ENCODE measurements around the gene EPHA6. TPM values are rescaled to one million over a fixed set of nuclear protein-coding genes. Genes with fewer than 3 reads are reported as not detected.

The EPHA6 gene
- total RNA-seq, 1 experiment from 2014 or later = 0.61 TPM

DNA sequence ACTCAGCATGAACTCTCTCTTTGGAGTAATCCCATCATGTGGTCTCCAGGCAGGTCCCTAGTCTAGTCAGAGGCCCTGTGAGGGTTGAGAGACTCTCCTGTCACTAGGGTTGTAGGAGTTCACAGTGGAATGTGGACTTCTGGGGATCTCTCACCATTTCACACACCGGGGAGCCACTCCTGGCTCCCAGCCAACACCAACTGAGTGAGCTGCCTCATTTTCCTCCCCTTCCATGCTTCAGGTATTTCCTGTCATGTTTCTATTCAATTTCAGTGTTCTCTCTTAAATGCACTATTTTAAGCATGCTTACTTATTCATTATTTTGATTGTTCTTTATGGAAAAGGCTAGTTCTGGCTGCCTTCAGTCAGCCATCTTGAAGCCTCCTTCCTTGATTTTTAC lies 482.6 kb downstream of the EPHA6 start:
- Histone ChIP-seq H3K14ac (ENCODE audit: insufficient read depth, low read length) (no peak overlapping the region), H3K23ac (ENCODE audit: insufficient read length, low read depth, low read length) (no peak overlapping the region), H3K56ac (ENCODE audit: insufficient read length, low read depth, low read length) (no peak overlapping the region), H4K20me1 (ENCODE audit: control insufficient read depth, insufficient read depth, insufficient read length) (no peaks in the 10 kb centered on the region), H3K4ac (ENCODE audit: low read depth, low read length) (no peak overlapping the region), H3K9me3 (ENCODE audit: control insufficient read depth, low read depth, low read length) (peaks cover 5% of the 10 kb centered on the region), H3K4me2 (ENCODE audit: insufficient read depth, insufficient read length, low read length) (no peak overlapping the region), H2BK20ac (ENCODE audit: low read depth, low read length, poor library complexity, severe bottlenecking) (no peak overlapping the region), H3K27me3 (ENCODE audit: insufficient read depth, low read length) (no peaks in the 10 kb centered on the region), H2BK5ac (ENCODE audit: insufficient read length, low read length) (no peak overlapping the region), H4K91ac (ENCODE audit: insufficient read length, low read depth, low read length) (no peak overlapping the region), H2AK5ac (ENCODE audit: insufficient read length, low read length) (no peak overlapping the region), H4K5ac (ENCODE audit: insufficient read length, low read depth, low read length) (no peak overlapping the region), H3K9ac (ENCODE audit: extremely low read depth, insufficient read length, low read length) (no peak overlapping the region), H2BK12ac (ENCODE audit: insufficient read length, low read depth, low read length) (no peak overlapping the region), H3K18ac (ENCODE audit: insufficient read length, low read depth, low read length) (no peak overlapping the region), H3K79me1 (ENCODE audit: insufficient read depth, low read depth, low read length, poor library complexity, severe bottlenecking) (no peaks in the 10 kb centered on the region), H3K79me2 (ENCODE audit: insufficient read depth, low read length) (no peaks in the 10 kb centered on the region), H3K23me2 (ENCODE audit: insufficient read length, low read depth, low read length, poor library complexity, severe bottlenecking) (no peaks in the 10 kb centered on the region), H3K4me1 (ENCODE audit: insufficient read depth, low read length) (no peaks in the 10 kb centered on the region), H4K8ac (replicated peaks; ENCODE audit: insufficient read length, low read depth, low read length) (no peak overlapping the region), H2BK120ac (ENCODE audit: low read depth, low read length, poor library complexity, severe bottlenecking) (no peak overlapping the region), H2BK15ac (ENCODE audit: low read depth, low read length) (no peak overlapping the region), H3K27ac (ENCODE audit: insufficient read length, low read depth, low read length) (no peak overlapping the region), H3T11ph (ENCODE audit: low read length) (no peak overlapping the region), H2AFZ (ENCODE audit: low read length) (no peak overlapping the region)
- DNase-seq = no peak
- peaks cover 23 to 24% of the 10 kb centered on the region in 2 experiments for H3K9me3 Mint-ChIP-seq
- TF ChIP-seq, protein P1, sequence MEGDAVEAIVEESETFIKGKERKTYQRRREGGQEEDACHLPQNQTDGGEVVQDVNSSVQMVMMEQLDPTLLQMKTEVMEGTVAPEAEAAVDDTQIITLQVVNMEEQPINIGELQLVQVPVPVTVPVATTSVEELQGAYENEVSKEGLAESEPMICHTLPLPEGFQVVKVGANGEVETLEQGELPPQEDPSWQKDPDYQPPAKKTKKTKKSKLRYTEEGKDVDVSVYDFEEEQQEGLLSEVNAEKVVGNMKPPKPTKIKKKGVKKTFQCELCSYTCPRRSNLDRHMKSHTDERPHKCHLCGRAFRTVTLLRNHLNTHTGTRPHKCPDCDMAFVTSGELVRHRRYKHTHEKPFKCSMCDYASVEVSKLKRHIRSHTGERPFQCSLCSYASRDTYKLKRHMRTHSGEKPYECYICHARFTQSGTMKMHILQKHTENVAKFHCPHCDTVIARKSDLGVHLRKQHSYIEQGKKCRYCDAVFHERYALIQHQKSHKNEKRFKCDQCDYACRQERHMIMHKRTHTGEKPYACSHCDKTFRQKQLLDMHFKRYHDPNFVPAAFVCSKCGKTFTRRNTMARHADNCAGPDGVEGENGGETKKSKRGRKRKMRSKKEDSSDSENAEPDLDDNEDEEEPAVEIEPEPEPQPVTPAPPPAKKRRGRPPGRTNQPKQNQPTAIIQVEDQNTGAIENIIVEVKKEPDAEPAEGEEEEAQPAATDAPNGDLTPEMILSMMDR (conservative IDR thresholded peaks at IDR 0.05) = no peak
- no peaks in the 10 kb centered on the region for H3K4me1 Mint-ChIP-seq
- peaks cover 0 to 28% (median 17%) of the 10 kb centered on the region in 3 experiments; a peak in 4 of 7 replicates for H3K36me3 Mint-ChIP-seq (ENCODE audit: insufficient read depth in 1 of 3, low read depth in 3 of 3)
- WGBS (ENCODE audit: extremely low coverage, insufficient read length, low lambda C conversion rate) = no CpG with 5 or more reads among the region's 1 CpG
- no peaks in the 10 kb centered on the region; the same call in 1 of the 2 replicates for H3K27me3 Mint-ChIP-seq (ENCODE audit: low read depth)
- H3K4me3 Mint-ChIP-seq = no peak overlapping the region
- no peak overlapping the region for H3K27ac Mint-ChIP-seq
